NCI-H2227 treated with DMSO at 0.1 percent for 48 hours (cell line): ENCODE measurements around the gene FAM222B.
"Not testable (repeated sequence)": the region's sequence is repeated elsewhere in the genome, so short reads cannot be mapped to it uniquely, and the experiment has no call there.

Source experiments
- DNase-seq: peaks from one replicate; lab custom pipeline; 2025; lab: John Stamatoyannopoulos, UW

The FAM222B gene

GRCh38 chr17:28871056-28871579 is 28.5 kb upstream of the FAM222B start:
- no peak for DNase-seq

GRCh38 chr17:28867276-28867675 is 24.7 kb upstream of the FAM222B start:
- DNase-seq: no peak

DNA sequence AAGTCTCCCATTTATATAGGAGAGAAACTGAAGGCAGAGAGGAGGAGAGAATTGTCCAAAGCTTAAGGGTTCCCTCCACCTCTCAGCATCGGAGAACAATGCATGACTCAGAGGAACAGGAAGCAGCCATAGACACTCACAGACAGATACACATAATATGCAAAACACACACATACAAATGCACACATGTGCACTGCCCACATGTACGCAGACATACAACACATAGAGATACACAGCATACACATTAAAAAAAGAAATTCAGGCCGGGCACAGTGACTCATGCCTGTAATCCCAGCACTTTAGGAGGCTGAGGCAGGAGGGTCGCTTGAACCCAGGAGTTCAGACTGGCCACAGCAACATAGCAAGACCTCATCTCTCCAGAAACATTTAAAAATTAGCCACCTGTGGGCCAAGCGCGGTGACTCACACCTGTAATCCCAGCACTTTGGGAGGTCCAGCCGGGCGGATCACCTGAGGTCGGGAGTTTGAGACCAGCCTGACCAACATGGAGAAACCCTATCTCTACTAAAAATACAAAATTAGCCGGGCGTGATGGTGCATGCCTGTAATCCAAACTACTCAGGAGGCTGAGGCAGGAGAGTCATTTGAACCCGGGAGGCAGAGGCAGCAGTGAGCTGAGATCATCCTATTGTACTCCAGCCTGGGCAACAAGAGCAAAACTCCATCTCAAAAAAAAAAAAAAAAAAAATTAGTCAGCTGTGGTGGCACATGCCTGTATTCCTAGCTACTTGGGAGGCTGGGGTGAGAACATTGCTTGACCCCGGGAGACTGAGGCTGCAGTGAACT is 23.6 kb upstream of the FAM222B start:
- DNase-seq: no peak

GRCh38 chr17:28864991-28865849 is 22.6 kb upstream of the FAM222B start:
- DNase-seq: no peak

- DNase-seq: no peak
Measured at GRCh38 chr17:28863953-28864352, 21.4 kb upstream of the FAM222B start.

DNA sequence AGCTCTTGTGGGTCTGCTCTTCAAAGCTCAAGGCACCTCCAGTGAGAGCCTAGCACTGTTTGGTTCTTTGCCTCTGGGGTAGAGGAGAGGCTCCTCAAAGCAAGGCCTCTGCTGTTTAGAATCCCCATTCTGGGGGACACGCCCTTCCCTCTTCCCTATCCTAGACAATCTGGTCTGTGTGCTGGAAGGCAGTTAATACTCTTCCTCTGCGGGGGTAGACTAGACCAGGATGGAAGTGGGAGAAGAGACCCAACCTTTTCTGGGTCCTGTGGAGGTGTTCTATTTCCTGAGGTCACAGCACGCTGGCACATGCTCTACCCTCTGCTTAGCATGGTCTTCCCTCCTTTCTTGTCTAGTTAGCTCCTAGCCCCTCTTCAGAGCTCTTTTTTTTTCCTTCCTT is 20.0 kb upstream of the FAM222B start:
- DNase-seq: no peak

- no peak for DNase-seq
Measured at GRCh38 chr17:28861393-28862203, 19.0 kb upstream of the FAM222B start.

DNA sequence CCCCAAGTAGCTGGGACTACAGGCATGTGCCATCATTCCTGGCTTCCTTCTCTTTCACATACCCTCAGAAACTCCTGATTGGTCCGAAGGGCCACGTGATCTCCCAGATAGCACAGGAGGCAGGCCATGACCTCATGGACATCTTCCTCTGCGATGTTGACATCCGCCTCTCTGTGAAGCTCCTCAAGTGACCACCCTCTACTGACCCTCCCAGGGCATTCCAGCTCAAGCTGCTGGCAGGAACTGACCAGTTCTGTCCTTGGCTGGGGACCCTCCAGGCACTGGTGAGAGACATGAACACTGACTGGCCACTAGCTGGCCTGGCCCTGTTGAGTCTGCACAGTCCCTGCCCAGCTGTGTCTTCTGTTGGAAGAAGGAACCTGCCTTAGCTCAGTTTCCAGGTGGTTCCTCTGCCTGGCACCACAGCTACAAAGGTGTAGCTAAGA is 17.8 kb upstream of the FAM222B start:
- DNase-seq: no peak

DNA sequence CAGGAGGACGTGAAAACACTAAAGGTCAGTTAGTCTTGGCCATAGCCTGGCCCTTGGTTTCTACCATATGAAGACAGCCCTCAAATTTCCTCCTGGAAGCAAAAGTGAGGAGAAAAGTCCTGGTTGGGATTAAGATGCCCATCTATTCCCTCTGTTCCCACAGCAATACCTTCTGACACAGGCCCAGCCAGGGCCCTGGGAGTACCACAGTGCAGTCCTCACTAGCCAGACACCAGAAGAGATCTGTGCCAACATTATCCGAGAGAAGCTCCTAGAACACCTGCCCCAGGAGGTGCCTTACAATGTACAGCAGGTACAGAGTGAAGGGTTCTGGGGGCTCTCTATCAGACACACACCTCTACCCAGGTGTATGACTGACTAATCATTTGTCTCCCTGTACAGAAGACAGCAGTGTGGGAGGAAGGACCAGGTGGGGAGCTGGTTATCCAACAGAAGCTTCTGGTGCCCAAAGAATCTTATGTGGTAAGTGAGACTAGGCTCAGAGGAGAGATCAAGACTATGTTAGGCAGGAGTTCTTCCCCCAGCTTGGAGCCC is 16.3 kb upstream of the FAM222B start:
- DNase-seq: no peak

GRCh38 chr17:28857905-28858800 is 15.6 kb upstream of the FAM222B start:
- no peak for DNase-seq

- no peak for DNase-seq
Measured at GRCh38 chr17:28856028-28856574, 13.5 kb upstream of the FAM222B start.

DNA sequence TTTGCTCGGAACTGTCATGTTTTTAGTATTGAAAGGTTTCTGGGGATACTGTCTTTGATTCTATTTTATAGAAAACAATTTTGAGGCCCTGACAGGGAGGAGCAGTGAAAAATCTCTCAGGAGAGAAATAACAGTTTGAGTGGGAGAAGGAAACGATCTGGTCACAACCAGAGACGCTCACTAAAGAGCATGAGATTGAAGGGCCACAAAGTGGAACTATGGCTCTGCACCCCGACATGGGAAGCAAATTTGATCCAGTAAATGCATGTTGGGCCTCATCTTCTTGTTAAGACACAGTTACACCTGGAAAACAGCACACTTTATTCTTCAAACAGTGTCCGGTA is 12.7 kb upstream of the FAM222B start:
- DNase-seq: no peak

DNA sequence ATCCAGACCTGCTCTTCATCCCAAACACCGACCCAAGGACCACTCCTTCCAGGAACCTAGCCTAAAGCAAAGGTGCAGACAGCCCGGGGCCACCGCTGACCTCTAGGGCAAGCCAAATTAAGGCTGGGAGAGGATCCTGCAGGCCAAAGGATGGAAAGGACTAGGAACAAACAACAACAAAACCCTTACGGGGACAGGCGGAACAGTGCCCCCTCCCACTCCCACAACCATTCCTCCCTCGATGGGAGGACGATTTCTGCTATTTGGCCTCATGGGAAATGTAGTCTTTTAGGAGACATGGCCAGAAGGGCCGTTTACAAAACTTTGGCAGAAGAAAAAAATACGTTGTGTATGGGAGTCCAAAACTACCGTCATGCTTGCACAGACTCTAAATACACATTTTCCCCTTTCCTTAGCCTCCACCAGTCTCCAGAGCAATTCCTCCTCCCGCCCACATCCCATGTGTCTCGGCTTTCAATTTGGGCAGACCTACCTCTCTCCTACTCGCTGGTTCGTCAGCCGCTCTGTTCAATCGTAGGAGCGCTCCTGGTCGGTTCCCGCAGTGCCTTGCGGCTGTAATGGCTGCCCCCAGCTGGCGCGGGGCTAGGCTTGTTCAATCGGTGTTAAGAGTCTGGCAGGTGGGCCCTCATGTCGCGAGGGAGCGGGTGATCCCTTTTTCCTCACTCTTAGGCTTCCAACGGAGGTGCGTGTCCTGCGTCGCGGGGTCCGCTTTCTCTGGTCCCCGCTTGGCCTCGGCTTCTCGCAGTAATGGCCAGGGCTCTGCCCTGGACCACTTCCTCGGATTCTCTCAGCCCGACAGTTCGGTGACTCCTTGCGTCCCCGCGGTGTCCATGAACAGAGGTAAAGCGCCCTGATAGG is 12.1 kb upstream of the FAM222B start, which contains the start of gene ERAL1:
TSS of gene ERAL1 (plus strand) at position 560 of the 879 bp plus-strand sequence. CDS start at position 579, 19 bp downstream.
- peak; percentile 93 for DNase-seq

GRCh38 chr17:28853295-28853694 is 10.7 kb upstream of the FAM222B start:
- no peak for DNase-seq

DNA sequence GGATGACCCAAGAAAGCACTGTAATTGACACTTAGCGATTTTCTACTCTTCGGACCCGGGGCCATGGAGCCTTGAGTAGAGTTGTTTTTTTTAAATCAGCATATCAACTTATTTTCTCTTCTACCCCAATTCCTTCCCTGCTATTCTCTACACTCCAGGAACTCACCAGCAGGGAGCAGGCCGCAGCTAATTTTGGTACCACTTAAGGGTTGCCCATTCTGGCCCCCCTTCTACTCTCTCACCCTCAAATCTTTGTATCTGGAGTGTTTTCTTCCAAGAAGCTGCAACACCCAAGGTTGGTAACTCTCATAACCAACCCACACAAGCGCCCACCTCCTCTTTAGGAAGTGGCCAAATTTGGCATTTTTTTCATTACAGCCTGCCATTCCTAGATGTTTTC is 6.7 kb upstream of the FAM222B start:
- no peak for DNase-seq

DNA sequence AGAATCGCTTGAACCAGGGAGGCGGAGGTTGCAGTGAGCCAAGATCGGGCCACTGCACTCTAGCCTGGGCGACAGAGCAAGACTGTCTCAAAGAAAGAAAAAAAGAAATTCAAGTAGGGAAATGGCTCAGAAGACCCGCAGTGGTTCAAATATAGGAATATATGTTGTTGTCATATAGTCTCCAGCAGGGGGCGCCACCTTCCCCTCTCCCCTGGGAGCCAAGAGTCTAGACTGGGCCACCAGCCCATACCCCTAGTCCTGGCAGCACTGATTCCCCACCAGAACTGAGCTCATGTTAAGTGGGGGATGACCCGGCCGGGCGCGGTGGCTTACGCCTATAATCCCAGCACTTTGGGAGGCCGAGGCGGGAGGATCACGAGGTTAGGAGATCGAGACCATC is 6.1 kb upstream of the FAM222B start:
- DNase-seq: not testable (repeated sequence)

DNA sequence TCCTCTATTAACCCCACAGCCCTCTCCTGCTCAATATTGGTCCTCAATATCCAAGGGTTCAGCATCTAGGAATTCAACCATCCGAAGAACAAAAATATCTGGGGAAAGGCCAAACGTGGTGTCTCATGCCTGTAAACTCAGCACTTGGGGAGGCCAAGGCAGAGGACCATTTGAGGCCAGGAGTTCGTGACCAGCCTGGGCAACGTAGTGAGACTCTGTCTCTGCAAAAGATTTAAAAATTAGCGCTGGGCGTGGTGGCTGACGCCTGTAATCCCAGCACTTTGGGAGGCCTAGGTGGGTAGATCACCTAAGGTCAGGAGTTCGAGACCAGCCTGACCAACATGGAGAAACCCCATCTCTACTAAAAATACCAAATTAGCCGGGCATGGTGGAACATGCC is 4.1 kb upstream of the FAM222B start:
- DNase-seq: not testable (repeated sequence)

DNA sequence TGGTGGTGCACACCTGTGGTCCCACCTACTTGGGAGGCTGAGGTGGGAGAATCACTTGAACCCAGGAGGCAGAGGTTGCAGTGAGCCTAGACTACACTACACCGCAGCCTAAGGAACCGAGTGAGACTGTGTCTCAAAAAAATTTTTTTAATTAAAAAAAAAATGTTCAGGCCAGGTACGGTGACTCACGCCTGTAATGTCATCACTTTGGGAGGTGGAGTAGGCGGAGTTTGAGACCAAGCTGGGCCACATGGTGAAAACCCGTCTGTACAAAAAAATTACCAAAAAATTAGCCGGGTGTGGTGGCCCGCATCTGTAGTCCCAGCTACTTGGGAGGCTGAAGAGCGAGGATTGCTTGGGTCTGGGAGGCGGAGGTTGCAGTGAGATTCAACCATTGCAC is 3.6 kb upstream of the FAM222B start:
- DNase-seq: no peak

- DNase-seq: no peak
Measured at GRCh38 chr17:28843816-28844148, 1.2 kb upstream of the FAM222B start.
